HG03135 (cell line): Measurements from ENCODE around the gene ITPA.
"Not testable (repeated sequence)": the region's sequence is repeated elsewhere in the genome, so short reads cannot be mapped to it uniquely, and the experiment has no call there.

Experiments
- ATAC-seq: cut with Tn5 transposase; IDR thresholded peaks from one replicate; pipeline ENCODE4 v1.9.1; 2021; ENCODE audit warnings: mild to moderate bottlenecking, moderate library complexity; ENCODE audit not compliant: unreplicated experiment

ITPA gene

DNA sequence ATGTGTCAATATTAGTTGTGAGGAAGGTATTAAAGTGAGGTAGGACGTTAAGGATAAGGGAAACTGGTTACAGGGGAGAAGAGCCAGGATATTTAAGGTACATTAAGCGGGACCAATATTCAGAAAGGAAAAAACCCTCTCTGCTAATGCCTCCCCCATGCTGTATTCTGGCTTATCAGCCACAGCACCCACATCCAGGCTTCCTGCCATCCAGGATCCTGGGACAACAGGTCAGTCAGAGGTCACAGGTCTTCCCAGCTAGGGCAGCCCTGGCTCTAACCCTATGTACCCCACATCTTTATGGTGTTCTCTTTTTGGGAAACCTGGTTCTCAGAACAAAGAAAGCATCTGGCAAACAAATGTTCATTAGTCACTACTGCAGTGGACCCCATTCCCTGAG lies 10.1 kb upstream of the ITPA start:
- no peak for ATAC-seq

DNA sequence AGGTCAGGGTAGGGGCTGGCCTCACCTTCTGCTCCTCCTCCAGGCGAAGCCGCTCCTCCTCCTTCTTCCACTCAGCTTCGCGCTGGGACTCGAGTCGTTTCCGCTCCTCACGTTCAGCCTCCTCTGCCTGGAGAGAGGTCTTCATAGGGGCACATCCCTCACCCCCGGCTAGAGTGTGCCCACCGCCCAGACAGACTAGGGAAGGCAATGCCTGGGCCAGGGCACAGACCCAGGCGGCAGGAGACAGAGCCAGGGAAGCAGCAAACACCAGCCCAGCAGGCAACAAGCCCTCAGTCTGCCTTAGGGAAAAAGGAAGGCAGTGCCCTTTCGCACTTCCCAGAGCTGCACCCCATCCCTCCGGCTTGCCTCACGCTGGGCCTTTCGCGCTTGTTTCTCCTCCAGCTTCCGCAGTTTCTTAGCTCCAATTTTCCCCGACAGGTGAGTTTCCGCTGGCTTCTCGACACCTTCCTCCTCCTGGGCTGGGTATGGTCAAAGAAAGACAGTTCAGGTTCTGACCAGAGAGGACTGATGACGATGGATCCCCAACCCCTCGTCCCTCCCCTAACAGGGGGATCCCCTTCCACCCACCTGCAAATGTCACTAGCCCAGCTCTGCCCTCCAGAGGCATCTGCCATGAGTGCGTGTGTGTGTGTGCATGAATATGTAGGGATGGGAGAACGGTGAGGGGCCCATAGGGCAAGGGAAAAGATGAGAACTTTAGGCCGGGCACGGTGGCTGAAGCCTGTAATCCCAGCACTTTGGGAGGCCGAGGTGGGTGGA lies 9.1 kb upstream of the ITPA start:
- no peak for ATAC-seq

DNA sequence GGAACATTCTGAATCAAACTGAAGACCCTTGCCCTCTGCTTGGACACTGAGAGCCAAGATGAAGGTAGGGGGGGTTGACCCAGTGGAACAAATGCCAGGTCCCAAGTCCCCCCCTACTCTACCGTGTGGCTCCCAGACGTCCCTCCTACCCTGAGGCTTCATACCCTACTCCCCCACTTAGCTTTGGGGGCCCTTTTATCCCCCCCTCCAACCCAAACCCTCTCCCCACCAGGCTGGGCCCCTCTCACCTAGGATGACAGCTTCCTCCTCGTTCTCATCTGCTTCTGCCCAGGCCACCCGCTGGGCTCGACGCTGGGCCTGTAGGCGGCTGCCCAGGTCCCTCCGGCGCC lies 6.4 kb upstream of the ITPA start:
- no peak for ATAC-seq

DNA sequence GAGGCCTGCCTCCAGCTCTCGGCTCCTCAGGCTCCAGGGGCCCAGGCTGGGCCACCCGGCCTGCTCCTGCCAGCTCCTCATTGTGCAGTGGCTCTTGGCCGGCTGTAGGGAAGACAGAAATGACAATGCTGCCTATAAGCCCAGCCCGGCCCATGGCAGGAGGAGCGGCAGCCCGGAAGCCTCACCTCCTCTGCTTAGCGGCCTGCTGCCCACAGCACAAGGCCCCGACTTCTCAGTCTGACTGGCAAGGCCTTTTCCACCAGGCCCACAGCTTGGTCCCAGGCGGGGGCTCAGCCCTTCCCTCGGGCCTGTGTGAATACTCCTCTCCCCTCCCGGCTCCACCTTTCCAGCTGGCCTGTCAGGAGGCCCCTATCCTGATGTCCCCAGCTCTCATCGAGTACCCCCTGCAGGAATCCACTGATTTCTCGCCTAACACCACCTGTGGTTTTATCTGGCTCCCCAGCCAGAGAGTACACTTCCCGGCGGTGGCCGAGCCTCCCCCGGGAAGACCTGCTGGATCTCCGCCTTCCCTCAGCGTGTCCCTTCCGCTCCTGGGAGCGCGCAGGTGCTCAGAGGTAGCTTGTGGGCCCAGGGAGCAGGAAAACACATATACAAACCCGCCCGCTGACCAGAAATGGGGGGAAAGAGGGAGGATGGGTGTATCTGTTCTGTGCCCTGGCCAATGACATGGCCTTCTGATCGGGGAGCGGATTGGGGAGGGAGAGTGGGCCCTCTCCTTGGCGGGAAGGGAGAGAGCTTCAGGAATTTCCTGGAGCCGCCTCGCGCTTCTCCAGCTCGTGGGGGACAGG lies 5.8 kb upstream of the ITPA start:
- ATAC-seq = peak; percentile 25

DNA sequence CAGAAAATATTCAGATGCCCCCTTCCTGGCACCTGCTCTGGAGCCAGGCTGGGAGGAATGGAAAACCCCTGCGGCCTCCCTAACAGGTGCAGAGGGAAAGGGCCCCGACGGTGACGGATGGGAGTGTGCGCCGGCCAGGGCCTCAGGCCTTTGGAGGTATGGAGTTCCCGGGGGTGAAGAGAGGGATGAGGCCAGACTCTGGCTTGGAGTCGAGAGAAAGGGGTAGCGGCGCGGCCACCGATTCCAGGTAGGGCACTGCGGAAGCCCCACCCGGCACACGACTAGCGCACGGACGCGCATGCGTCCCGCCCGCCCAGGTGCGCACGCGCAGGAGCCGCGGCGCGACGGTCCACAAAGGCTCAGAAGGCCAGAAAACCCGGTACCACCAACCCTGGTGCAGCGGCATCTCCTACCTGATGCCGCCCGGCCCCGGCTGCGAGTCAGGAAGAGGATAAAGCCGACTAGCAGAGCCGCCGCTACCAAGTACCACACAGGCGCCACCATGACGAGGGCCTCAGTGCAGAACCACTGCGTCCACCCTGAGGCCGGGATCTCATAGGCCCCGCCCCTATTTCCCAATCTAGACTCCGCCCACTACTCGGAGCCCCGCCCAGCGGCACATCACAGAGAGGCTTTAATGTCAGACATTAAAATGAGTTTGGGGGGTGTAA lies 5.0 kb upstream of the ITPA start, which contains the start of gene DDRGK1:
DDRGK1 (minus strand) TSS at position 559 of the 671 bp plus-strand sequence; CDS start at position 504, 55 bp downstream.
- peak; percentile 73 for ATAC-seq

DNA sequence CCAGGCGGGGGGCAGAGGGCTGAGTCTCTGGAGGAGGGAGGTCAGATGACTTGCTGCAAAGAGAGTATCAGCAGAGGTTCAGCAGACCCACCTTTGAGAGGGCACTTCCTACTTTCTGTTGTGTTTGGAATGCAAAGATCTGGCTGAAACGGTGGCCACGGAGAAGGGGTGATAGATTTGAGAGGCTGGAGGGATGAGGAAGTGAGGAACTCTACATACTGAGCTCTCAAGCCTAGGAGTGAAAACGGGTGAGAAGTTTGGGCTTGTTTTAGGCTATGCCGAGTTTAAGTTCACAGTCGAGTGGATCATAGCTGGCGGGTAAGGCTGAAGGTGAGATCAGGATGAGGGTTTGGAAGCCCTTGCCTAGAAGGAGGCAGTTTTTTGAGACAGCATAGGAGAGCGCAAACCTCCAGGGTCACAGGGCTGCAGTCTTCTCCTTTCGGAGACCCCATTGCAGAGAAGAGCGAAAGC lies 477 bp upstream of the ITPA start:
- ATAC-seq = no peak

DNA sequence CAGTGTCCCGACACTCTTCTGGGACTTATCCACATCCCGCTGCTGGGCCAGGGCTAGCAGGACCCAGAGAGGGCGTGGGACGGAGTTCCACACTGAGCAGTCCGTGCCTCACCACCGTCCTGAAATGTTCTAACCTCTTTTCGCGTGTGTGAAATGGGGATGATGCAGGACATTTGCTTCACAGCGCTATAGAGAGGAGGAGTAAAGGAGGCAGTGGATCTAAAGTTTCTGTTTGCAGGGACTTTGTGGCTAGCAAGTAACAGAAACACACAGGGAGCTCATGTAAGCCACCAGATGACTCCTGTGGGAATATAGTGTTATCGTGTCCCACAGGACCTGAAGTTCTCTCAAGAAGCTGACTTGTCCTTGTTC lies 634 bp downstream of the ITPA start:
- ATAC-seq = no peak

DNA sequence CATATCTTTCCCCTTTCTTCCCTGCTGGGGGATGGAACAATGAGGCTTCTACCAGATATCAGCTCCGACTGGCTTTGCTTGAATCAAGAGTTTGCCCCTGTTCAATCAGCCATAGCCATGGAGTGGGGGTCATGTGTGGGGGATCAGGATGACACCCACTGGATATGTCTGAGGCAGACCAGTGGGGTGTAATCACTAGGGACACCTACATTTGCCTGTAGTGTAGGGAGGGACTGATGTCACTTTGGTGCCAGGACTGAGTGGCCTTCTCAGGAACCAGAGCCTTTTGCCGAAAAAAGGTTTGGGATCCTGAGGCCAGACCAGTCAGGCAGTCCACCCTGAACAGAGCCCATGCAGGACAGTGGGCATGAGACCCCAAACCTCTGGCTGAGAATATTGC lies 1.0 kb downstream of the ITPA start:
- ATAC-seq = no peak

DNA sequence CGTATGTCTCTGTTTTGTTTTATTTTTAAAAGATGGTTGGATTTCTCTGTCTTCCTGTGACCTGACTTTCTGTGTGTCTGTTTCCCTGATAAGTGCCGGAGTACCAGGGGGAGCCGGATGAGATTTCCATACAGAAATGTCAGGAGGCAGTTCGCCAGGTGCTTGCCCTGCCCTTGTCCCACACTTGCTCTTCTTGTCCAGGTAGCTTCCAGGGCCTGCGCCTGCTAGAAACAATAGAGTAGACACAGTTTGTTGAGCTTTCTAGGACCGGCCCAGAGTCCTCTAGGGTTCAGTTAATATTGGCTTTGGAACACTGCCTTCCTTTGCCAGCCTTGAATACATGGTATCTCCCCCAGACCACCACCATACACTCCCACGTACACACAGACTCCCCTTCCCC lies 3.9 kb downstream of the ITPA start:
- no peak for ATAC-seq

DNA sequence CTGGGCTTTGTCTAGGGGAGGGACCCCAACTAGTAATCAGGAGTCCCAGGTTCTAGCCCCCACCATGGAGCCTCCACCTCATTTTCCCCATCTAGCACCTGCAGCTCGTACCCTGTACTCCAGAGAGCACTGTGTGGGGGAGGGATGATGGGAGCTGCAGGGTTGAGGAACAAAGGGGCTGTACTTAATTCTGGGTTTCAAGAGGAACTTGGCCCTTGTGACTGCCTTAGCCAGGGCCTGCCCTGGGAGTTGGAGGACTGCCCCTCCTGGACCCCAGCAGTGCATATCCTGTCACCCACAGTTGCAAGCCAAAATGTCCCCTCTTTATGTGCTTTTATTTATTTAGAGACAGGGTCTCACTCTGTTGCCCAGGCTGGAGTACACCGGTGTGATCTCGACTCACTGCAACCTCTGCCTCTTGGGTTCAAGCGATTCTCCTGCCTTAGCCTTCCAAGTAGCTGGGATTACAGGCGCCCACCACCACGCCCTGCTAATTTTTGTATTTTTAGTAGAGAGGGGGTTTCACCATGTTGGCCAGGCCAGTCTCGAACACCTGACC lies 6.1 kb downstream of the ITPA start:
- not testable (repeated sequence) for ATAC-seq

DNA sequence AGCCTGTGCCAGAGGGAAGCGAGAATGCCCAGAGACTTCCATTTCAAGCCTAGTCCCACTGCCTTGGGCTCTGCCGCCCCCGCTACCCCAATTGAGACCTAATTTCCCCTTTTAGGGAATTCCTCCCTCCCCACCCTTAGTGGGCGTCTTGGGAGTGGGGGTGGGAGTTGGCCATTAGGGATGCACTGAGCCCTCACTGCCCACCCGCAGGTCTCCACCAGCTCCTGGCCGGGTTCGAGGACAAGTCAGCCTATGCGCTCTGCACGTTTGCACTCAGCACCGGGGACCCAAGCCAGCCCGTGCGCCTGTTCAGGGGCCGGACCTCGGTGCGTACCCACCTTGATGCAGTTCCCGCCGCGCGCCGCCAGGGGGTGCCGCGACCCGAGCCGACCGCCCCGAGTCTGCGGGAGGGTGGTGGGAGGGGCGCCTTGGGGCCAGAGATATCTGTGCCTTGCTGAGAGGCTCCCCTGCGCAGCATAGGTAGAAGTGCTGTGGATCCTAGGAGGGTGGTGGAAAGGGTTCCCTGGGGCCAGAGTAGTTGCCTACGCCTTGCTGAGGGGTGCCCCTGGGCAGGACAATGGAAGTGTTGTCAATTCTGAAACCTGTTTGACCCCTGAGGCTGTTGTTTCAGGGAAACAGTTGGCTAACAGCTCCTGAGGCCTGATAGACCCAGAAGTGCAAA lies 9.2 kb downstream of the ITPA start:
- peak; percentile 40 for ATAC-seq

DNA sequence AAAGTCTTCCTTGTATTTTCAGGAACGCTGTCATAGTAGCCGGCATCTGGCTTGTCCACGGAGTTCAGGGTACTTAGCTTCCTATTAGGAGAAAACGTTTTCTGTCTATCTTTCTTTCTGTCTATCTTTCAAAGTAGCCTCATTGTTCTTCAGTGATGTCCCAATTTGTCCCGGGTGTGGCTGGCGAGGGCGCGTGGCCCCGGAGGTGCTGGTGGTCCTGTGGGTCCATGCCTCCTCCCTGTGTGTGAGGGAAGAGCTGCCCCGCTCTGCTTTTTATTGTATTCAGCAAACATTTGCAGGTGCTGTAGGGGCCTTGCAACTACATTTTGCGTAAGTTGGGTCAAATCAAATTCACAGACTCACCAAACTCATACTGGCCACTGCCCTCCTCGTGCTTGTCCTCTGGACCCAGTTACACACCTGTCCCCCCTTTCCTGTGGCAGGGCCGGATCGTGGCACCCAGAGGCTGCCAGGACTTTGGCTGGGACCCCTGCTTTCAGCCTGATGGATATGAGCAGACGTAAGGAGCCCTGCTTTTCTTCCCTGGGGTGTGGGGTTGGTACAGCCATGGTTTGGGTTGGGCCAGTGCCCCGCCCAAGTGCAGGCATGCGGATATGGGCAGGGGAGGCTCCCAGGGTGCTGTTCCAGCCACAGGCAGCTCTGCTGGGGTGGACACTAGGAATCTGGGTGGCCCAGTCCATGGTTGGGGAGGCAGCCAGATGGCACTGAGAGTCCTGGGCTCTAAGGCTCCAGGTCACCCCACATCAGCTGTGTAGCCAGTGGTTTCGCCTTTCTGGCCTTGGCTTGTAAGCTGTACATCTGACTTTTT lies 12.3 kb downstream of the ITPA start:
- no peak for ATAC-seq

DNA sequence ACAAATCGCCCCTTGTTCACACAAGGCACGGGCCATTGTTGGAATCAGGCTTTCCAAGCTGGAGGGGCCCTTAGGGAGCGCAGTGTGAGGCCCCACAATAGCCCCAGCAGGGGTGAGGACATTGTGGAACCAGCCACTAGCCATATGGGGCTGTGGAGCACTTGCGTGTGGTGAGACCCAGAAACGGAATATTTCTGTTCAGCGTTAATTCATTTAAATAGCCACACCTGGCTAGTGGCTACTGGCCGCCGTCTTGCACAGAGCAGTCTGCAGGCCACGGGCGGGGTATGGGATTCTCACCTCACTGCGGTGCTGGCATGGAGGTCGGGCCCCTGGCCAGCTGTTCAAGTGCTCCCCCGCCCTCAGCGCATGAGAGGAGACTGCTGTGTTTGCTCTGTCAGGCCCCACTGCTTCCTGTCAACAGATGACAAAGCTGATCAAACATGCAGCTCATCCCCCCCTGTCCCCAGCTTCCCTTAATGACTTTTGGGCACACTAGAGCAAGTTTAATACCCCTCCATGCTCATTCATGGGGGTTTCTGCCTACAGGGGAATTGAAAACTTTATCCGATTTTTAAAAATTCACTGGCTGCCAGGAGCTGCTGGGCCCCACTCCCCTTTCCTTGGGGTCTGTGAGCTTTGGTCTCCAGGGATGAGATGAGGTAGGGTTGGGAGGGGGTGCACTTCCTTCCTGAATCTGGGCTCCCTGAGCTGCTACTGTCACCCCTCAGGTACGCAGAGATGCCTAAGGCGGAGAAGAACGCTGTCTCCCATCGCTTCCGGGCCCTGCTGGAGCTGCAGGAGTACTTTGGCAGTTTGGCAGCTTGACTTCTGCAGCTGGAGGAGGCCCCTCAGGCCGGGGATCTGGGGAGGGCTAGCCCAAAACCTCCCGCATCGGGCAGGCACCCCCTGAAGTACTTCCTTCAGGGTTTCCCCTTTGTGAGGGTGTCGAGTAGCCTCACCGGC lies 13.6 kb downstream of the ITPA start:
- peak; percentile 80 for ATAC-seq

DNA sequence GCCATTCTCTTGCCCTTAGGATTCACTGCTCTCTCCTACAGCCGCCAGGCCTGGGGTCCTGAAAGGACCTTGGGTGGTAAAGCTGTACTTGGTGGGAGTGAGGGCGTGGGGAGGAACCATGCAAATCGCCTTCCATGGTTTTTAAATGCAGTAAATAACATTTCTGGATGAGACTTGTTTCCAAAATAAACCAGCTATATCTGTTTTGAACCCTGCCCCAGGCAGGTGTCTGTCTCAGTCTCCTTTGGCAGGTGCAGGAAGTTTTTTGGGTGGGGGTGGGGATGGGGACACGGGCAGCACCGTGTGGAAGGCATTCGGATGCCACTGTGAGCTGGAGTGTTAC lies 14.3 kb downstream of the ITPA start:
- ATAC-seq = no peak

DNA sequence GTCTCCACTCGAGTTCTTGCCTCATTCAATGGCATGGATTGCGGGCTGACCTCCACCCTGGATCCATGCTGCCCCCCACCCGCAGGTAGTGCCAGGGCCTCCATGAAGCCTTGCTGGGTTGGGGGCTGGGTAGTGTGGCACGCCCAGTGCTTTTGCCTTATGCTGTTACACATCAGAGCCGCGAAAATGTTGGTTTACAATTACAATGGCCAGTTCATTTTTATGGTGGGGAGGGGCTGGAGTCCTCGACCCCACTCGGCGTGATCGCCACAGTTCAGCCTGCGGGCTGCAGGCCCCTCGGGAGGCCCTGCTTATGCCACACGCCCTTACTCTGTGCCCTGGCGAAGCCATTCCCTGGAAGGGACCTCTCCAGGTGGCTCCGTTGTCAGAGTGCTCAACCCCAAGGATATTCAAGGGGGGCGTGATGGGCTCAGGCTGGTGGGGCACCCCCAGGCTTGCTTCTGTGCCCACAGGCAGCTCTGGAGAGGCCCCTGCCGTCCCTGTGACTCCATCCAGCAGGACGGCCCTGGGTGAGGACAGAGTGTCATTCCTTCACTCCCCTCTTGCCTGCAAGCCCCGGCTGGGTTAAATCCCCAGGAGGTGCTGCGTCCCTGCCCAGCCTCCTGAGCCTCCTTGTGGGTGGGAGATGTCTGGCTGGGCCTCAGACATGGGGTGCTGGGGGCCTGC lies 14.8 kb downstream of the ITPA start:
- ATAC-seq = no peak

DNA sequence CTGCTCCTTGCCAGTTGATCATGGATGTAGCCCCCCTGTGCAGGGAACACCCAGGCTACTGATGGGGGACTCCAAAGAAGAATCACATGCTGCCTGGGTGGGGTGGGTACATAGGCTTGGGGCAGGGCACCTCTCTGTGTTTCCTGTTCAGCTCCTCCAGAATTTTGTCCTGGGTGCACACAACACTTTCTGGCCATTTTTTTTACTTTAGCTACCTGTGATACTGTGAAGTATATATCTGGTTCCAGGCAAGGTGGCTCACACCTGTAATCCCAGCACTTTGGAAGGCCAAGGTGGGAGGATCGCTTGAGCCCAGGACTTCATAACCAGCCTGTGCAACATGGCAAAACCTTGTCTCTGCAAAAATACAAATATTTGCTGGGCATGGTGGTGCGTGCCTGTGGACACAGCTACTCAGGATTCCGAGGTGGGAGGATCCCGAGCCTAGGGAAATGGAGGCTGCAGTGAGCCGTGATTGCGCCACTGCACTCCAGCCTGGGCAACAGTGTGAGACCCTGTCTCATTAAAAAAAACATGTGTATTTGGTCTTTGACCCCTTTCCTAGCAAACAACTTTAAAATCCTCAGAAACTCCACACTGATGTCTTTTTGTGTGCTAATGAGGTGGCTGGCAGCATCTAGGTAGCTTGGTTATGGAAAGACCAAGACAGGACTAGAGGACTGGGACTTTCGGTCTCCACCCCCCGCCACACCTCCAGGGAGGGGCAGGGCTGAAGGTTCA lies 15.6 kb downstream of the ITPA start:
- ATAC-seq = no peak

DNA sequence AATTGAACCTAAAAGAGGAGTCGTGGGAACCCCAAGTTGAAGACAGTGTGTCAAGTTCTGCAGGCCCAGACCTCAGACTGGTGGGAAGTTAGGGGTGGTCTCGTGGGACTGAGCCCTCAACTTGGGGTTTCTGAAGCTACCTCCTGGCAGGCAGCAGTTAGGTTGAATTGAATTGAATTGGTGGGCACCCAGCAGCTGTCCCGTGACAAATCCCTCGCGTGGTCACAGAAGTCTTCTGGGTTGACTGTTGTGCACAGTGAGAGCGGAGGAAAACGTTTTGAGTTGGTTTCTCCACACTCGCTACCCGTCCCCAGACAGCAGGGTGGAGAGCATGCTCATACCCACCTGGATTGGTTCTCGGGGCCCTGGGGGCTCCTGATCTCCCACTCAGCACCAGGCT lies 16.8 kb downstream of the ITPA start:
- ATAC-seq = no peak

DNA sequence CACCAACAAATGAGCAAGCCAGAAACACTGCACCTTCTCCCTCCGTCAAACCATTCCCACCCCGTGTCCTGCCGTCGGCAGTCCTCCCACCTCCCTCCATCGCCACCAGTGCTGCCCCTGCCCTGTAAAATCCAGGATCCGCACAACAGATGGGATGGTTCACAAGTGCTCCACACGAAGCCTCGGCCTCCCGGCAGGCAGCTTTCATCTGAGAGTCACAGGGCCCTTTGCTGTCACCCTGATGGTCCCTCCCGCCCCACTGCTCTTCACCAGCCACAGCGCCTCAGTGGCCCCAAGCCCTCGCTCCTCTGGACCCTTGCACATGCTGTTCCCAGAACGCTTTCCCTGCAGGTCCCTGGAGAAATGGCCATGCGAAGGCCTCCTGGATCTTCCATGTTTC lies 17.6 kb downstream of the ITPA start:
- ATAC-seq = no peak
